CD14-positive monocyte (primary cell): ENCODE data around the gene PRKAB2. TPM values are rescaled to one million over a fixed set of nuclear protein-coding genes. Genes with fewer than 3 reads are reported as not detected.

Source experiments
- DNase-seq, 3 donors: peaks; one replicate each; pipeline ENCODE4 v3.0.0-alpha.2; 2011 to 2022
- H2AFZ ChIP-seq: 2 replicates; pipeline ENCODE4 v1.6.0; 2012; ENCODE audit warnings: mild to moderate bottlenecking, low read depth, low read length, inconsistent platforms; ENCODE audit not compliant: insufficient read depth, poor library complexity, severe bottlenecking
- H3K27ac ChIP-seq, 2 donors: 1 replicate in 1 of 2; 2 replicates in 1 of 2; pipeline ENCODE4 v1.5.1; 2012 to 2013; ENCODE audit warnings: low read length in 2 of 2, control low read depth in 1 of 2, inconsistent platforms in 1 of 2, low read depth in 1 of 2, mild to moderate bottlenecking in 1 of 2
- H3K27me3 ChIP-seq, 2 donors: one replicate each; pipeline versions ENCODE4 v1.6.0 to v1.6.1; 2011 to 2013; ENCODE audit warnings: low read length in 2 of 2; ENCODE audit not compliant: control insufficient read depth in 2 of 2, insufficient read depth in 2 of 2
- H3K36me3 ChIP-seq, 2 donors: replicated peaks in 1 of 2; 1 replicate in 1 of 2; 2 replicates in 1 of 2; pipeline versions ENCODE4 v1.5.1 to v1.6.1; 2012 to 2013; ENCODE audit warnings: low read length in 2 of 2, control low read depth in 1 of 2, inconsistent platforms in 1 of 2, mild to moderate bottlenecking in 1 of 2; ENCODE audit not compliant: insufficient read depth in 2 of 2, control insufficient read depth in 1 of 2
- H3K4me1 ChIP-seq, 2 donors: 1 replicate in 1 of 2; 2 replicates in 1 of 2; pipeline versions ENCODE4 v1.5.1 to v1.6.1; 2012 to 2013; ENCODE audit warnings: low read length in 2 of 2, control low read depth in 1 of 2, inconsistent platforms in 1 of 2, mild to moderate bottlenecking in 1 of 2, moderate library complexity in 1 of 2; ENCODE audit not compliant: insufficient read depth in 2 of 2, control insufficient read depth in 1 of 2
- H3K4me2 ChIP-seq: replicated peaks from 2 replicates; pipeline ENCODE3; 2012; ENCODE audit warnings: low read length, moderate library complexity, mild to moderate bottlenecking; ENCODE audit not compliant: poor library complexity, severe bottlenecking; ENCODE audit errors: extremely low read depth
- H3K4me3 ChIP-seq, 3 experiments: fragments of 200-600 bp in 1 of 3; sonication (generic) in 1 of 3; replicated peaks in 1 of 3; 1 replicate in 2 of 3; 2 replicates in 1 of 3; pipeline ENCODE4 v1.5.1; 2011 to 2013; ENCODE audit warnings: low read length in 3 of 3, mild to moderate bottlenecking in 3 of 3, control low read depth in 2 of 3, low read depth in 2 of 3, inconsistent platforms in 1 of 3, moderate library complexity in 1 of 3
- H3K79me2 ChIP-seq: 2 replicates; pipeline ENCODE4 v1.6.0; 2012; ENCODE audit warnings: mild to moderate bottlenecking, control low read depth, inconsistent platforms, low read length, moderate library complexity; ENCODE audit not compliant: insufficient read depth
- H3K9ac ChIP-seq: 2 replicates; pipeline ENCODE4 v1.6.0; 2017; ENCODE audit warnings: low read length, mild to moderate bottlenecking; ENCODE audit not compliant: insufficient read depth, poor library complexity, severe bottlenecking
- H3K9me3 ChIP-seq, 2 donors: replicated peaks in 1 of 2; 1 replicate in 1 of 2; 2 replicates in 1 of 2; pipeline versions ENCODE4 v1.5.1 to v1.6.1; 2012 to 2013; ENCODE audit warnings: low read length in 2 of 2, control low read depth in 1 of 2; ENCODE audit not compliant: control insufficient read depth in 1 of 2, insufficient read depth in 1 of 2
- H4K20me1 ChIP-seq: 2 replicates; pipeline ENCODE4 v1.6.0; 2012; ENCODE audit warnings: mild to moderate bottlenecking, low read length, control low read depth, moderate library complexity; ENCODE audit not compliant: insufficient read depth
- H3K27ac Mint-ChIP-seq, 7 donors: one replicate each; pipeline ENCODE4 v1.8.0; 2020; ENCODE audit warnings: mild to moderate bottlenecking in 7 of 7, mixed read lengths in 7 of 7, moderate library complexity in 6 of 7, inconsistent platforms in 2 of 7
- H3K27me3 Mint-ChIP-seq, 3 donors: one replicate each; pipeline ENCODE4 v1.8.0; 2021 to 2022; ENCODE audit warnings: low read depth in 3 of 3, mild to moderate bottlenecking in 3 of 3, mixed read lengths in 3 of 3, moderate library complexity in 3 of 3, inconsistent platforms in 1 of 3
- H3K36me3 Mint-ChIP-seq, 2 donors: one replicate each; pipeline ENCODE4 v1.8.0; 2020; ENCODE audit warnings: mixed read lengths in 2 of 2, inconsistent platforms in 1 of 2, mild to moderate bottlenecking in 1 of 2
- H3K4me1 Mint-ChIP-seq: one replicate; pipeline ENCODE4 v1.8.0; 2020; ENCODE audit warnings: mild to moderate bottlenecking, mixed read lengths
- H3K4me3 Mint-ChIP-seq, 2 donors: one replicate each; pipeline ENCODE4 v1.8.0; 2020; ENCODE audit warnings: mild to moderate bottlenecking in 2 of 2, mixed read lengths in 2 of 2, moderate library complexity in 1 of 2
- H3K9me3 Mint-ChIP-seq, 7 donors: one replicate each; pipeline ENCODE4 v1.8.0; 2020 to 2022; ENCODE audit warnings: mixed read lengths in 7 of 7, mild to moderate bottlenecking in 6 of 7, moderate library complexity in 6 of 7, inconsistent platforms in 2 of 7
- CTCF ChIP-seq: fragments of 200-600 bp; IDR thresholded peaks from one replicate; pipeline ENCODE4 v1.8.0; 2022; ENCODE audit warnings: antibody characterized with exemption, mild to moderate bottlenecking
- WGBS: methylation state at CpG from one replicate; pipeline ENCODE4 v1.1.5; 2013; ENCODE audit warnings: missing lambda C conversion rate; ENCODE audit not compliant: insufficient coverage; 5-methylcytosine and 5-hydroxymethylcytosine counted together
- intact Hi-C, 2 donors: fragments of 100-400 bp; cut with micrococcal nuclease; formaldehyde crosslinking; loops; one replicate each; pipeline versions ENCODE4 v1.15.0 to v1.15.1; 2023
- polyA plus RNA-seq, 3 donors: library from polyadenylated mRNA; depleted of rRNA in 1 of 3; unstranded in 2 of 3; stranded (reverse) in 1 of 3; fragments of 300-500 nt in 2 of 3; fragments of >200 nt in 1 of 3; fragmentation: Illumina TruSeq in 2 of 3; gene quantifications; 1 replicate in 2 of 3; 2 replicates in 1 of 3; pipeline ENCODE4 v1.2.3, GENCODE V29; 2012 to 2021

Gene PRKAB2
- polyA plus RNA-seq, 3 donors, result 1.1 to 14.0 (median 1.7) TPM

- H3K27me3 Mint-ChIP-seq, result peaks cover 1 to 6% (median 4%) of the 10 kb centered on the region in 3 donors
- H3K27me3 ChIP-seq, result no peaks in the 10 kb centered on the region
- H3K4me1 ChIP-seq, result no peaks in the 10 kb centered on the region
- H4K20me1 ChIP-seq, result no peaks in the 10 kb centered on the region
- peaks cover 7% of the 10 kb centered on the region for H3K4me1 Mint-ChIP-seq
- H3K36me3 ChIP-seq, result no peaks in the 10 kb centered on the region
- no peak overlapping the region for H2AFZ ChIP-seq
- TF ChIP-seq CTCF, result no peak
- H3K9me3 Mint-ChIP-seq, result no peaks in the 10 kb centered on the region
- peak overlapping the region in 1 of 7 donors; percentile 22 for H3K27ac Mint-ChIP-seq
- H3K9ac ChIP-seq, result no peak overlapping the region
- no peak overlapping the region for H3K4me3 ChIP-seq
- 51% methylated on average over 2 of the region's 8 CpGs for WGBS
- no peak overlapping the region for H3K4me2 ChIP-seq
- H3K4me3 Mint-ChIP-seq, result no peak overlapping the region
- no peak for DNase-seq
- H3K79me2 ChIP-seq, result no peaks in the 10 kb centered on the region
- no peaks in the 10 kb centered on the region for H3K36me3 Mint-ChIP-seq
- no peaks in the 10 kb centered on the region for H3K9me3 ChIP-seq
- no peak overlapping the region for H3K27ac ChIP-seq
- intact Hi-C loops, result no loop called here
Observed at GRCh38 chr1:147105909-147106308, 66.4 kb downstream of the PRKAB2 start.

Other genes with a start within 250 kb of the PRKAB2 start
- 10 to 100 TPM in 1 of 3 donors, under 1 TPM in 2; 0.40 to 18.9 (median 0.68) TPM for gene NBPF12, start 234.1 kb downstream of the PRKAB2 start, polyA plus RNA-seq
- gene FMO5, start 52.9 kb upstream of the PRKAB2 start, polyA plus RNA-seq, result 10 to 100 TPM; 16.8 to 20.0 (median 18.0) TPM
- gene CHD1L, start 70.2 kb upstream of the PRKAB2 start, polyA plus RNA-seq, result 10 to 100 TPM; 13.1 to 23.0 (median 15.2) TPM